SK-N-DZ (cell line): ENCODE data around the gene DVL2.
"Not testable (repeated sequence)": the region's sequence is repeated elsewhere in the genome, so short reads cannot be mapped to it uniquely, and the experiment has no call there.

Experiments
- DNase-seq: peaks from one replicate; pipeline ENCODE4 v3.0.0-alpha.2; 2015; ENCODE audit warnings: low spot score

Gene DVL2

DNA sequence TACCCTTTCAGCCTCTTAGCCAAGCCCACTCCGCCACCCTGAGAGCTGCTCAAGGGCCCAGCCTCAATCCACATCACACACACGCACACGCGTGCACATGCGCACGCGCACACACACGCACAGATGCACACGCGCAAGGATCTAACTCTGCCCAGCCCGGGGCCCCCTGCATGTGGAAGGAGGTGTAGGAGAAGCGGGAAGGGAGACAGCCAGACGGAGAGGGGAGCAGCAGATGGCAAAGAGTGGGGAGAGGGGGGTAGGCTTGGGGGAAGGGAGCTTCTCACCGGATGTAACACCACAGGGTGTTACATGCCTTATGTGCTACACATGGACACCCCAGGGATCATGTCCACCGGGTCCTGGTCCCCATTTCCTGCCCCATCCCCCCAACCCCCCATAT, 30.0 kb downstream of the DVL2 start:
- no peak for DNase-seq

DNA sequence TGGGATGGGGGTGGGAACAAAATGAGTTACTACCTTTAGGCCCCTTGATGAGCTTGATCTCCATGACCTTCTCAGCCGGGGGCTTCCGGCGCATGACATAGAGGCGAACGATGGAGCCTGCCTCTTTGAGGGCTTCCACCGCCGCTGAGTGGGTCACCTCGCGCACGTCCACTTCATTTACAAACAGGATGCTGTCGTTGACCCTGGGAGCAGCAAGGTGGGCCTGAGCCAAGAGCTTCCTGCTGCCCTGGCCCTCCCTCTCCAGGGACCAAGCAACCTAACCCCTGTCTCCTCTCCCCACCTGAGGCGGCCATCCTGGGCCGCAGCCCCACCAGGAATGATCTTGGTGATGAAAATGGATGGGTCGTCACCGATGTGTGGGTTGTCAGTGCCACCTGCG, 30.9 kb downstream of the DVL2 start:
- DNase-seq, result no peak

DNA sequence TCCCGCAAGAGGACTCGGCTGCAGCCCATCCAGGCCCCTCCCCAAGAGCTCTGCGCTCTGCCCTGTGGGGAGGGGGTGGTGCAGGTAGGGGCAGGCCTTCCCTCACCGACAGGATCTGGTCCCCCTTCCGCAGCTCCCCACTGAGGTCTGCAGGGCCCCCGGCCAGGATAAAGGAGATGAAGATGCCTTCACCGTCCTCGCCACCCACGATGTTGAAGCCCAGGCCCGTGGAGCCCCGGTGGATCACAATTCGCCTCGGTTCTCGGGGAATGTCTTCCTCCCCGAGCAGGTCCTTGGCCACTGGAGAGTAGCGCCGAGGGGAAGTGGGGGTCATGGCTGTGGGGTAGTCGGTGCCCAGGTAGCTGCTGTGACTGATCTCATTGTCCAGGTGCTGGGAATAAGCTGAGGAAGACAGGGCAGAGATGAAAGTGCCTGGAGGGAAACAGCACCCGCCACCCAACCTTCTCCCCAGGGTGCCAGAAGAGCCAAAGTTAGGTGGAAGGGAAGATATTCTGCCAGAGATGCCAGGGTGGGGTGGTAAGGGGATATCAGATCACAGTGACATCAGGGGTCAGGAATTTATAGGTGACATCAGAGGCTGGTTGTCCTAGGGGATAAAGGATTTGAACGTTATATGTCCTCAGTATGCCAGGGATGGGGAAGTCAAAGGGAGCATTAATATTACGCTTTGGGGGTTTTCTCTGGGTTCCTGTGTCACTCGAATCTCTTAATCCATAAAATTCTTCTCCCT, 37.5 kb downstream of the DVL2 start:
- DNase-seq, result no peak

DNA sequence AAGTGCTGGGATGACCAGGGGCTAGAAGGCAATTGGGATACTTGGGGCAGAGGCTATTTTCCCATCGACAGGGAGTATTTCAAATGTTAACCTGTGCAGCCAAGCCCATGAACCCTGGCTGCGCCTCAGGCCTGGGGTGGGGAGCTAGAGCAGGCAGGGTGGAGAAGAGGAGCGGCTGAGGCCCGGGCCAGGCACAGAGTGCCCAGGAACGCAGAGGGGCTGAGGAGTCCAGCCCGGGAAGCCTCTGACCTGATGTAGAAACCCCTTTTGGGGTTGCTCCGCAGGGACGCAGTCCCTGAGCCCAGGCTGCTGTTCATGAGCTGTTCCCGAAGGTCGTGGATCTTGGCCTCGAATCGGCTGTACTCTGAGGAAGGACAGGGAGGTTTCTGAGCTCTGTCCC, 38.3 kb downstream of the DVL2 start:
- no peak for DNase-seq

DNA sequence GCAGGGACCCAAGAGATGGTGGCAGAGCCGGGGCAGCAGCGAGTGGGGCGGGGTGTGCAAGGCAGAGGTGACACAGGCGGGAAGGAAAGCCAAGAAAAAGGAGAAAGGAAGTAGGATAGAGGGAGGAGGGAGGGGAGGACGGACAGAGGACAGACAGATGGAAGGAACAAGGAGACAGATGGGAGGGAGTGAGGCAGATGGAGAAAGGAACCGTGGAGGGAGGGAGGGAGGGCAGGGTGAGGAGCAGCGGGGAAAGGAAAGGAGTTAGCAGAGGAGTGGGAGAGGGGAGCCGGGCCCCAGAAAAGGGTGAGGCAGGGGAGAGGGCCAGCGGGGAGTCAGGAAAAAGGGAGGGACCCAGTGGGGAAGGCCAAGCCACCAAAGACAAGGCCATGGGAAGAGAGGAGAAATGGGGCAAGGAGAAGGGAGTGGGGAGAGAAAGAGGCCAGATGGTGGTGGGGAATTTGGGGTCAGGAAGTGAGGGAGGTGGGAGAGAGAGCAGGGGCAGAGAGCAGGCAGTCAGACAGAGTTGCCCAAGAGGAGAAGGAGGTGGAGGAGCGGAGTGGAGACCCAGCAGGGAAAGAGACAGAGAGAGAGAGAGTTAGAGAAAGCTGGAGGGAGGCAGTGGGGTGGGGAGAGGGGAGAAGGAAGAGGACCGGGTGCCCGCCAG, 41.9 kb downstream of the DVL2 start:
- DNase-seq, result no peak

DNA sequence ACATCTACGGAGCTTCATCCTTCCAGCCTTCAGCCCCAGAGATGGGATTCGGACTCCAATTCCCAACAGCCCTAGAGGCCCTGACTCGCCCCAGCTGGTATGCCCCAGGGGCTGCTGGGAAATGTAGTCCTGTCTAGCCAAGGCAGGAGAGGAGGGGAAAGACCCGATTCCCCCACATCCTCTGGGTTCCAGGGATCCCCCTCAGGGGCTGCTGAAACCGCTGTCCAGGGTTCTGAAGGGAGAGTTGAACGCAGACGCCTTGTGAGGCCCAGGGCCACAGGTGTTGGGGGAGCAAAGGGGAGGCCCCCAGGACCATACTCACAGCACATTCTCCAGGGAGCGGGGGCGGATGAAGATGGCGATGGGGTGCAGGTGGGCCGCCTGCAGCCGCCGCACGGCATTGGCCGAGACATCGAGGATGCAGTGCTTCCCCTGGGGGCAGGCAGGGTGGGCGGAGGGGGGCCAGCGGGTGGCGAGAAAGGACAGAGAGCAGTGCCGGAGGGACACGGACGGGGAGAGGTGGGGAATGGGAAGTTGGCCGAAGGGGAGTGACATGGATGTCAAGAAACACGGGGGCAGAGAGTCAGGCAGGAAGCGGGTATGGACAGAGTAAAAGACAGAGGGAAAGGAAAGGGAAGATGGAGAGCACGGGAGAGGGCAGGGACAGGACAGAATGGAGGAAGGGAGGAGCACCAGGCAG, 42.6 kb downstream of the DVL2 start:
- no peak for DNase-seq

DNA sequence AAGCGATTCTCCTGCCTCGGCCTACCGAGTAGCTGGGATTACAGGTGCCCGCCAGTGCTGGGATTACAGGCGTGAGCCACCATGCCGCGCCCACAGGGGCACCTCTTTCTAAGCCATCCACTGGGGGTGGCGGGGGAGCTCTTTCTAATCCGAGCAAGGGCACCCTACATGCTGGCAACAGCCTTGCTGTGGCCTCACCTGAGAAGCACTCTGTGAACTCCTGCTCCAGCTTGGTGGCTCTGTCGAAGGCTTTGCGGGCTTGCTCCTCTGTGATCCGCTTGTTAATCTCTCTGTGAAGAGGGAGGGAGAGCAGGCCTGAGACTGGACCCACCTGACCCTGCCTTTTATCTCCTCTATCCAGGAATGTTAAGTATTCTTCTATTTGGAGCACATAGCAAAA, 43.2 kb downstream of the DVL2 start:
- DNase-seq, result no peak

DNA sequence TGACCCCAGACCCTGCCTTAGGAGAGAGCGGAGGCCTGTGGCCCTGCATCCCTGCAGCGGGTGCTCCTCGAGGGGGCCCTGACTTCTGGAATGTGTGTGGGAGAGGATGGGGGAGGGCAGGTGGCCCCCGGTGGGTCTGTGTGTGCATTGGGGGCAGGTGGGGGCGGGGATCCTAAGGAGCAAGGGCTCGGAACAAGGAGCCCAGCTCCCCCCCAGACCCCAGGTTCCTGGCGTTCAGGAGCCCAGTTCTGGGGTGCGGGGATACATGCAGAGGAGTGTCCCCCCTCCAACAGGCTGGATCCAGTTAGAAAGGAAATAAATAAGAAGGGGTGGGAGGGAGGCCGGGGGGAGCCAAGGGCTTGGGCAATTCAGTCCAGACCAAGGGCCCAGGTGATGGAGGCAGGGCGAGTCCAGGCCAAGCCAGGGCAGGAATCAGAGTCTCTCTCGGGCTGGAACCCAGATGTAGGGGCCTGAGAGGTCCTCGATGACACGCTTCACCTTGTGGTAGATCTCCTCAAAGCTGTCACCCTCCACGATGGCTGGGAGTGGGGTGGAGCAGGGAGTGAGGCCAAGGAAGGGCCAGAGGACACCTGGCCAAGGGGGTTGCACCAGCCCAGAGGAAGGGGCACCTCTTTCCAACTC, 43.9 kb downstream of the DVL2 start:
- no peak for DNase-seq

DNA sequence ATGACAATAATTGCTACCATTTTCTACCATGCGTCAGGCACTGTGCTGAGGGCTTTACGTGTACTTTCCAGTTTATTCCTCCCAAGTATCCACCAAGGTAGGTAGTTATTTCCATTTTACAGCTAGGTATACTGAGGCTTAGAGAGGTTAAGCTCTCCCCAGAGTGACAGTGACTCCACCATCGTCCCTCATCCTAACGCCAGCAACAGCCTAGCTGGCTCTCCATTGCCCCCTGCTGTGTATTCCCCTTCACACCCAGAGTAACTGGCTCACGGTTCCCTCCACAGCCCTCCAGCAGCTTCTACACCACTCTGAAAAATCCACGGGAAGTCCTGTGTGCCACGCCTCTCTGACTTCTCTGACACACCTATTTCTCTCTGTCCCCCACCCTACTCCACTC, 48.1 kb downstream of the DVL2 start:
- DNase-seq, result no peak

DNA sequence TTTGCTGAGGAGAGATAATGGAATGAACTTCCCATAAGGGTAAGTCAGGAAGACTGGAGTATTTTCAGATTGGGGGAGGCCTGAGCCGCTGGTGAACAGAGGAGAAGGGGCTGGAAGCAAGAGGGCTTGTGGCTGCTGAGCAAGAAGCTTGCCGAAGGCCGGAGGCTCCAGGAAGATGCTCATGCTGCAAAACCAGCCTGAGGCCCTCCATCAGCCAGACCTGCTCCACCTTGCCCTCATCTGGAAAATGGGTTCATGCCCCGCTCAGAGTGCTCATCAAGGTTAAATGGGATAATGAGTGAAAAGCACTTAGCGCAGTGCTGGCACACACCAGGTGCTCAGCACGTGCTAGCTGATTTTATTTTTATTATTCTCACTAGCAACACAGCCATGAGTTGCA, 49.7 kb downstream of the DVL2 start:
- DNase-seq, result no peak

DNA sequence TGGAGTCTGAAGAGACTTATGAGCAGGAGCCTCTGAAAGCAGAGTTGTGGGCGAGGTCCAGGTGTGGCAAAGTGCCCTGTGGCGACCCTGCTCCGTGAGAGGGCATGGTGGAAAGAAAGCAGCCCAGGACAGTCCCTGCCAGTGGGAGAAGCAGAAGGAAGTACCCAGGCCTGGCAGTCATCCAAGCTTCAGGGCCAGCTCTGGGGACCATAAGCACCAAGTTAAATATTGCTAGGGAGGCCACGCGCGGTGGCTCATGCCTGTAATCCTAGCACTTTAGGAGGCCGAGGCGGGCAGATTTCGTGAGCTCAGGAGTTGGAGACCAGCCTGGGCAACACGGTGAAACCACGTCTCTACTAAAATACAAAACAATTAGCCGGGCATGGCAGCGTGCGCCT, 50.2 kb downstream of the DVL2 start:
- no peak for DNase-seq

DNA sequence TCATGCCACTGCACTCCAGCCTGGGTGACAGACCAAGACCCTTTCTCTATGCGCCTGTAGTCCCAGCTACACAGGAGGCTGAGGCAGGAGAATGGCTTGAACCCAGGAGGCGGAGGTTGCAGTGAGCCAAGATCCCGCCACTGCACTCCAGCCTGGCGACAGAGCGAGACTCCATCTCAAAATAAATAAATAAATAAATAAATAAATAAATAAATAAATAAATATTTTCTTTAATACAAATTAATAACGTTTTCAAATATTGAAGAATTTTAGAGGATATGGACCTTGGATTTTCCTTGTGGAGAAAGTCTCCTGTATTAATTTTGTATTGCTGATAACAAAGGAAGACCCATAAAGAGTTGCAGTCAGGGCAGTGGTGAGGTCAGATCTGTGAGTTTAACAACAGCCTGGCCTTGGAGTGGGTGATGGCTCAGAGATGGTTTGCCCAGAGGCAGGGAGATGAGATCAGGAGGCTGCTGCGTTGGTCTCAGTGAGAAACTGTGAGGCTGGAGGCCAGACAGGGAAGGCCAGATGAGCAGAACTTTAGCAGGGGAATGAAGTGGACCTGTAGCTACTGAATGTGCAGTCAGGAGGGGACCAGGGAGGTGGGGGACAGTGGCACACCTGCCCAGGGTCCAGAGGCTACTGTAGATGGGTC, 50.8 kb downstream of the DVL2 start:
- DNase-seq, result no peak

DNA sequence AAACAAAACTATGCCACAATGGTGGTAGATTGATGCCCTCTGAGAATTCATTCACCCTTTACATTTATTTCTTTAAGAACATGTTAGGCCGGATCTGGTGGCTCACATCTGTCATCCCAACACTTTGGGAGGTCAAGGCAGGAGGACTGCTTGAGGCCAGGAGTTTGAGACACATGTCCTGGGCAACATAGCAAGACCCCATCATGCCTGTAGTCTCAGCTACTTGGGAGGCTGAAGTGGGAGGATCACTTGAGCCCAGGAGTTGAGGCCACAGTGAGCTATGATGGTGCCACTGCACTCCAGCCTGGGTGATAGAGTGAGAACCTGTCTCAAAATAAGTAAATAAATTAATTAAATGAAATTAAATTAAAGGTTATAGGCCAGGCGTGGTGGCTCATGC, 52.2 kb downstream of the DVL2 start:
- not testable (repeated sequence) for DNase-seq

DNA sequence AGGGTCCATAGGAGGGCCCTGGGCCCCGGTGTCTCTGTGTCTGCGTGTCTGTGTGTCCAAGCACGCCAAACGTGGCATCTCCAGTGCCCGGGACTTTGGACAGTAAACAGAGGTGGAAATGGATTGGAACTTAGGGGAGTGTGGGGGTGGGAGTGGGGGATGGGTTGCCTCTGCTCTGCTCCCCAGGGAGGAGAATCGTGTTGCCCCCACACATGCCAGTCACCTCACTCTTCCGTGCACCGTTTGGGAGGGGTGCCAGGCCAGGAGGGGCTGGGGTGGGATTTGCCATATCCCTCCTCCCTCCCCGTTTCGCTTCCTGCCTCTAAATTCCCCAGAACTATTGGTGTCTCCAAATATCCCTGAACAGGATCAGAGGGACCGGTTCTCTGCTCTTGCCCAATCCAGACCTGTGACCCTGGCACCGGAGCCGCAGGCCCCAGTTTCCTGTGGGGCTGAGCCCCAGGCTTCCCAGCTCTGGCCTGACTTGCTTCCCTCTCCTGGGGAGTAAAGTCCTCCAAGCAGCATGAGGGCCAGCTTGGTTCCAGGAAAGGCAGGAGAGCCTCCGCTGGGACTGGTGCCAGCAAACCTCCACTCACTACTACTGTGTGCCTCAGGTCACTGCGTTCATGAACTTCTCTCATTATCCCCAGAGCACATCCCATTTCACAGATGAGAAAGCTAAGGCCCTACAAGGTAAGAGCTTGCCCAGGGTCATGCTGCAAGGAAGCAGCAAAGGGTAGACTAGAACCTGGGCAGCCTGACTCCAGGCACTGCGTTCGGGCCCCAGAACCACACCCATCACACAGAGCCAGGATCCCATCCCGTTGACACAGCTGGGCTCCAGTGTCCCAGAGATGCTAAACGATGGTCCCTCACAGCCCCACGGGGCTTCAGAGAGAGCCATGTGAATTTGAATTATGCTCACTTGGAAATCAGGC, 54.7 kb downstream of the DVL2 start, which contains the start of gene ASGR1:
Gene ASGR1 (minus strand): TSS at position 54 of the 938 bp plus-strand sequence. CDS start 807 bp downstream, outside the sequence.
- no peak for DNase-seq

DNA sequence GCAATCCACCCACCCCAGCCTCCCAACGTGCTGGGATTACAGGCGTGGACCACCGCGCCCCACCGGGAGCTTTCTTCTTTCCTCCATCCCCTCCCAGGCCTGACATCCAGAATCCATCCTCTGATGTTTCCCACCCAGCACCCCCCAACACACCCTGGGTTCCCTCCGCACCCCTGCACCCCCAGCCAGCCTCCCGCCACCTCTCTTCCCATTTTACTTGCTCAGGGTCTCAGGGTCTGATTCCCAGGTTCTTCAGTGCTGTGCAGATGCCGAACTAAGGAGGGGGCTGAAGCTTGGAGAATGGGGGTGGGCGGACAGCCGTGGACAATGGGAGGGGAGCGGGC, 55.4 kb downstream of the DVL2 start:
- DNase-seq, result no peak

DNA sequence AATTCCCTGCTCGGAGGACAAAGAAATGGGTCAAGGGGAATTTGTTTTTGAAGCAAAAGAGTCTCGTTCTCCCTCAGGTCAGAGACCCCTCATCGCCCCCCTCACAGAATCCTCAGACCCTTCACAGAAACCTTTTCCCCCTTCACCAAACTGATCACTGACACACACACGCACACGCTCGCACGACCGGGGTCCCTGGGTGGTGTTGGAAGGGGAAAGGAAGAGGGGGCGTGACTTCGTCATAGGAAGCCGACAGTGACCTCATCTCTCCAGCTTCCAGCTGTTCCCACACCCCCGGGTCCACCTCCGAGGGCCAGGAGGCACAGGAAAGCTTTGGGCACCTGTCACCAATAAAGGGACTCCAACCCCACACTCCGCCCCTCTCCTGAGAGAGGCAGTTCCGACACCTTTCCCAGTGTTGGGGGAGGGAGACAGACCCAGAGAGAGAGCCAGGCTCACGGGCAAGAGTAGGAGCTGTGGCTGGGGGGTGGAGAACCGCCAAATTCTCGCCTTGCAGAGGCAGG, 56.3 kb downstream of the DVL2 start:
- no peak for DNase-seq

DNA sequence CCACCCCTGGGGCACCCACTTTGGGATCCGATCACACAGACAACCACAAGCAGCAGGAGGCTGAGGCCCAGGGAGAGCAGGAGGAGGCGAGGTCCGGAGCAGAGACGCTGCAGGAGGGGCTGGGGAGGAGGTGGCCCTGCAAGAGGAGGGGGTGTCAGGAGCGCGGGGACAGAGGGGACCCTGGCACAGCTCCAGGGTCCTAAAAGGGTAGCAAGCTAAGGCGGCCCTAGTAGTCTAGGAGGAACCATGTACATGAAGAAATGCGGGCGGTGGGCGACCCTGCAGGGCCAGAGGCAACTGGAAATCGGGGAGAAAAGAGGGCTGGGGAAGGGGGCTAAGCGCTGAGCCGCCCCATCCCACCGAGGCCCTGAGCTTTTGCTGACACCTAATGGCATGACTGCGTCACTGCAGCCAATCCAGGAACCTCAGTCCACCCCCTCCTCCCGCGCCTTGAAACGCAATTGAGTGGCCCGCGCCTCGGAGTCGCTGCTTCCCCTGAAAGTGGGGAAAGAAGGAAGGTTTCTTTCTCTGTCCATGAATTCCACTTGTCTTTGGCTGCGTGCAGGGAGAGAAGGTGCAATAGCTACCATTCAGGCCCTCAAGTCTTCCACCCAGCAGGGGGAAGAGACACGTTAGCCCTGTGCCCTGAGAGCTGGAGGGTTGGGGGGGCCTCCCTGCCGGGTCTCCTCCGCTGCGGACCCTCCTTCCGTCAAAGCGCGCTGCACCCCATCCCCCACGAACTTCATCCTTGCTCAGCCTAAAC, 56.9 kb downstream of the DVL2 start:
- peak; percentile 82 for DNase-seq

DNA sequence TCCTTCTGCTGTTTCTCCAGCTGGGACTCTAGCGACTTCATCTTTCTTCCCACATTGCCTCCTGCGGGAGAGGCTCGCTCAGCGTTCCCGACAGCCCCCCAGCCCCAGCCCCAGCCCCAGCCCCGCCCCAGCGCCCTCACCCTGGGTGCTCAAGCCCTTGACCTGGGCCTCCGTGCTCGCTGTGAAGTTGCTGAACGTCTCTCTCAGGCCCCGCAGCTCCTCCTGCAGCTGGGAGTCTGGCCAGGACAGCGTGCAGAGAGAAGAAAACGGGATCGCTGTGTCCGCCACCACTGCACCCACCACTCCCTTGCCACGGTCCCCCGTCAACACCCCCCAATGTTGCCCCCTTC, 57.5 kb downstream of the DVL2 start:
- no peak for DNase-seq

DNA sequence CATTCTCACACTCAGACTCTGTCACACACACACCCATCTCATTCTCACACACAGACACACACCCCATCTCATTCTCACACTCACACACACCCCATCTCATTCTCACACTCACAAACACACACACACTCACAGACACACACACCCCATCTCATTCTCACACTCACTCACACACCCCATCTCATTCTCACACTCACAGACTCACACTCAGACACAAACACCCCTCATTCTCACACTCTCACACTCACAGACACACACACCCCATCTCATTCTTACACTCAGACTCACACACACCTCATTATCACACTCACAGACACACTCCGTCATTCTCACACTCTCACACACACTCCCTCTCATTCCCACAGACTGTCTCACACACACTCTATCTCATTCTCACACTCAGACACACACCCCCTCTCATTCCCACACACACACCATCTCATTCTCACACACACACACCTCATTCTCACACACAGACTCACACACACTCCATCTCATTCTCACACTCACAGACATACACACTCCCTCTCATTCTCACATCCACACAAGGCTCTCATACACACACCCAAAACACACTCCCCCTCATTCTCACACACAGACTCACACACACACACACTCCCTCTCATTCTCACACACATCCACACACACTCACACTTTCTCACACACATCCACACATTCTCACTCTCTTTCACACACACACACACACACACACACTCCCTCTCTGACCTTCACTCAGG, 58.0 kb downstream of the DVL2 start:
- DNase-seq, result no peak
